NOMO-1 treated with DMSO at 0.1 percent for 48 hours (cell line): Measurements from ENCODE around the gene ELMOD3.

Experiments
- DNase-seq: peaks from one replicate; lab custom pipeline; 2025; ENCODE audit not compliant: unreplicated experiment; lab: John Stamatoyannopoulos, UW

ELMOD3 gene

DNA sequence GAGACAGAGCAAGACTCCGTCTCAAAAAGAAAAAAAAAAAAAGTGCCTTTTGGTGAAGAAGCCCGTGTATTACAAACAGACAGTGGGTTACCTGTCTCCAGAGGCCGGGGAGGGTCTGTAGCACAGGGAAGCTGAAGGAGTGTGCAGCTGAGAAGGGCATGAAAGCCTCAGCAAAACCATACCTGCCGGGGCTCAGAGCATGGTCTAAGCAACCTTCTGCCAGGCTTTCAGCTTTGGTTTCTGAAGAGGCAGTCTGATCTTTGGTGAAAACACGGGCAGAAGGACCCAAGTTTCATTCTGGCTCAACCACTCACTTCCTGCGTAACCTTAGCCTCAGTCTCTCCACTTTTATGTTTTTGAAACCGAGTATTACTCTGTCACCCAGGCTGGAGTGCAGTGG, 85.4 kb downstream of the ELMOD3 start:
- no peak for DNase-seq

DNA sequence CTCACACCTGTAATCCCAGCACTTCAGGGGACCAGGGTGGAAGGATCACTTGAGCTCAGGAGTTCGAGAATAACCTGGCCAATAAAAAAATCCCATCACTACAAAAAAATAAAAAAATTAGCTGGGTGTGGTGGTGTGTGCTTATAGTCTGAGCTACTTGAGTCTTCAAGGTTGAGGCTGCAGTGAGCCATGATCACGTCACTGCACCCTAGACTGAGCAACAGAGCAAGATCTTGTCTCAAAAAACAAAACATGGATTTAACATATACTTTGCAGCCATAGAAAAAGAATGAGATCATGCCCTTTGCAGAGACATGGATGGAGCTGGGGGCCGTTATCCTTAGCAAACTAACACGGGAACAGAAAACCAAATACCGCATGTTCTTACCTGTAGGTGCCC, 86.2 kb downstream of the ELMOD3 start:
- DNase-seq: no peak
